Peyer's patch (tissue), 4 donors: Measurements from ENCODE around the gene SLC25A34. TPM values are rescaled to one million over a fixed set of nuclear protein-coding genes. Genes with fewer than 3 reads are reported as not detected.

ENCODE experiments used
- DNase-seq, 3 donors: peaks; one replicate each; pipeline ENCODE4 v3.0.0-alpha.2; 2017 to 2019
- H3K27ac ChIP-seq, 4 donors: fragments of 200-600 bp; sonication (generic); one replicate each; pipeline ENCODE4 v1.5.1; 2016 to 2019
- H3K27me3 ChIP-seq, 2 donors: fragments of 200-600 bp; sonication (generic); one replicate each; pipeline ENCODE4 v1.5.1; 2019
- H3K36me3 ChIP-seq, 3 donors: fragments of 200-600 bp; sonication (generic); one replicate each; pipeline ENCODE4 v1.5.1; 2016 to 2019
- H3K4me1 ChIP-seq, 4 donors: fragments of 200-600 bp; sonication (generic); one replicate each; pipeline ENCODE4 v1.5.1; 2016 to 2019
- H3K4me3 ChIP-seq, 4 donors: fragments of 200-600 bp; sonication (generic); 1 replicate in 3 of 4; 2 replicates in 1 of 4; pipeline ENCODE4 v1.5.1; 2016 to 2019; ENCODE audit warnings: mild to moderate bottlenecking in 1 of 4
- H3K9me3 ChIP-seq, 4 donors: fragments of 200-600 bp; sonication (generic); one replicate each; pipeline ENCODE4 v1.5.1; 2016 to 2019; ENCODE audit warnings: mild to moderate bottlenecking in 1 of 4
- CTCF ChIP-seq, 6 experiments: fragments of 450-650 bp in 4 of 6; fragments of 200-600 bp in 2 of 6; sonication (generic) in 1 of 6; IDR thresholded peaks; one replicate each; pipeline ENCODE4 v1.5.1; 2017 to 2019; ENCODE audit warnings: antibody characterized with exemption in 6 of 6, mild to moderate bottlenecking in 3 of 6, moderate library complexity in 1 of 6
- POLR2A ChIP-seq, 2 donors: fragments of 450-650 bp; IDR thresholded peaks; one replicate each; pipeline ENCODE4 v1.5.1; 2017; ENCODE audit warnings: antibody characterized with exemption in 2 of 2, mild to moderate bottlenecking in 2 of 2, moderate library complexity in 2 of 2
- total RNA-seq, 4 donors: library from RNA; depleted of rRNA; stranded (reverse); fragments of >200 nt; gene quantifications; one replicate each; pipeline ENCODE4 v1.1.0, GENCODE V29; 2016

SLC25A34 gene
- total RNA-seq, 4 donors from 2014 or later = 32.2 to 127 (median 69.5) TPM

- peak overlapping the region; percentile 71 to 85 (median 81) for H3K27ac ChIP-seq
- no peak for DNase-seq
- TF ChIP-seq CTCF (IDR thresholded peaks at IDR 0.05) (no peak), POLR2A (IDR thresholded peaks at IDR 0.05) (no peak)
- H3K27me3 ChIP-seq = peaks cover 0 to 3% of the 10 kb centered on the region in 2 donors
- H3K4me1 ChIP-seq = peaks cover 3 to 74% (median 7%) of the 10 kb centered on the region in 4 donors
- H3K9me3 ChIP-seq = no peaks in the 10 kb centered on the region
- peaks cover 0 to 14% (median 0%) of the 10 kb centered on the region in 3 donors for H3K36me3 ChIP-seq
- peak overlapping the region in 2 of 4 donors; percentile 17 to 24 for H3K4me3 ChIP-seq
Measured at GRCh38 chr1:15760520-15761211, 24.6 kb downstream of the SLC25A34 start.

GRCh38 chr1:15761366-15762128 lies 25.5 kb downstream of the SLC25A34 start:
- DNase-seq = no peak
- H3K9me3 ChIP-seq = no peaks in the 10 kb centered on the region
- no peak overlapping the region for H3K4me3 ChIP-seq
- peaks cover 0 to 3% of the 10 kb centered on the region in 2 donors for H3K27me3 ChIP-seq
- TF ChIP-seq CTCF (IDR thresholded peaks at IDR 0.05) (no peak), POLR2A (IDR thresholded peaks at IDR 0.05) (no peak)
- H3K4me1 ChIP-seq = peaks cover 3 to 73% (median 7%) of the 10 kb centered on the region in 4 donors
- H3K27ac ChIP-seq = peak overlapping the region; percentile 35 to 85 (median 81)
- peaks cover 0 to 23% (median 0%) of the 10 kb centered on the region in 3 donors for H3K36me3 ChIP-seq

GRCh38 chr1:15762546-15762945 lies 26.5 kb downstream of the SLC25A34 start:
- peak overlapping the region in 2 of 4 donors; percentile 40 to 85 for H3K27ac ChIP-seq
- H3K4me1 ChIP-seq = peaks cover 3 to 70% (median 7%) of the 10 kb centered on the region in 4 donors
- peaks cover 0 to 3% of the 10 kb centered on the region in 2 donors for H3K27me3 ChIP-seq
- H3K36me3 ChIP-seq = peaks cover 0 to 33% (median 0%) of the 10 kb centered on the region in 3 donors
- no peaks in the 10 kb centered on the region for H3K9me3 ChIP-seq
- TF ChIP-seq POLR2A (IDR thresholded peaks at IDR 0.05) (no peak), CTCF (IDR thresholded peaks at IDR 0.05) (no peak)
- no peak overlapping the region for H3K4me3 ChIP-seq
- DNase-seq = no peak

- DNase-seq = peak in 2 of 3 donors; percentile 91 to 92
- peak overlapping the region in 3 of 4 donors; percentile 72 to 96 (median 85) for H3K27ac ChIP-seq
- TF ChIP-seq POLR2A (IDR thresholded peaks at IDR 0.05) (peak in 1 of 2 donors; percentile 89), CTCF (IDR thresholded peaks at IDR 0.05) (no peak)
- peaks cover 0 to 51% (median 0%) of the 10 kb centered on the region in 3 donors for H3K36me3 ChIP-seq
- H3K4me3 ChIP-seq = no peak overlapping the region
- peaks cover 0 to 54% (median 3%) of the 10 kb centered on the region in 4 donors for H3K4me1 ChIP-seq
- peaks cover 0 to under 1% of the 10 kb centered on the region in 2 donors for H3K27me3 ChIP-seq
- H3K9me3 ChIP-seq = no peaks in the 10 kb centered on the region
Measured at GRCh38 chr1:15764269-15764764, 28.3 kb downstream of the SLC25A34 start.

- Histone ChIP-seq H3K9me3 (no peaks in the 10 kb centered on the region), H3K27ac (peak overlapping the region in 3 of 4 donors; percentile 72 to 96 (median 85)), H3K36me3 (peaks cover 0 to 56% (median 0%) of the 10 kb centered on the region in 3 donors)
Measured at GRCh38 chr1:15764890-15765289, 28.8 kb downstream of the SLC25A34 start.

More at GRCh38 chr1:15764890-15765289, 28.8 kb downstream of the SLC25A34 start:
- Histone ChIP-seq H3K4me3 (peak overlapping the region in 2 of 4 donors; percentile 1 to 22), H3K27me3 (no peaks in the 10 kb centered on the region), H3K4me1 (peaks cover 0 to 48% (median 3%) of the 10 kb centered on the region in 4 donors)
- TF ChIP-seq POLR2A (IDR thresholded peaks at IDR 0.05) = no peak
- no peak for TF ChIP-seq CTCF (IDR thresholded peaks at IDR 0.05)
- DNase-seq = no peak
